ENCODE measurements around the gene DMPK. TPM values are rescaled to one million over a fixed set of nuclear protein-coding genes. Genes with fewer than 3 reads are reported as not detected.

The DMPK gene
- total and polyA plus RNA-seq, 12 donors: 220 to 439 (median 304) TPM

GRCh38 chr19:45817725-45818301 lies 35.5 kb upstream of the DMPK start:
- H3K4me1 ChIP-seq: peaks cover 0 to 31% (median 22%) of the 10 kb centered on the region in 9 donors
- TF ChIP-seq, protein P1, sequence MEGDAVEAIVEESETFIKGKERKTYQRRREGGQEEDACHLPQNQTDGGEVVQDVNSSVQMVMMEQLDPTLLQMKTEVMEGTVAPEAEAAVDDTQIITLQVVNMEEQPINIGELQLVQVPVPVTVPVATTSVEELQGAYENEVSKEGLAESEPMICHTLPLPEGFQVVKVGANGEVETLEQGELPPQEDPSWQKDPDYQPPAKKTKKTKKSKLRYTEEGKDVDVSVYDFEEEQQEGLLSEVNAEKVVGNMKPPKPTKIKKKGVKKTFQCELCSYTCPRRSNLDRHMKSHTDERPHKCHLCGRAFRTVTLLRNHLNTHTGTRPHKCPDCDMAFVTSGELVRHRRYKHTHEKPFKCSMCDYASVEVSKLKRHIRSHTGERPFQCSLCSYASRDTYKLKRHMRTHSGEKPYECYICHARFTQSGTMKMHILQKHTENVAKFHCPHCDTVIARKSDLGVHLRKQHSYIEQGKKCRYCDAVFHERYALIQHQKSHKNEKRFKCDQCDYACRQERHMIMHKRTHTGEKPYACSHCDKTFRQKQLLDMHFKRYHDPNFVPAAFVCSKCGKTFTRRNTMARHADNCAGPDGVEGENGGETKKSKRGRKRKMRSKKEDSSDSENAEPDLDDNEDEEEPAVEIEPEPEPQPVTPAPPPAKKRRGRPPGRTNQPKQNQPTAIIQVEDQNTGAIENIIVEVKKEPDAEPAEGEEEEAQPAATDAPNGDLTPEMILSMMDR (IDR thresholded peaks at IDR 0.05): no peak
- DNase-seq (no peak), ATAC-seq (peak in 4 of 8 donors; percentile 2 to 12 (median 3))
- intact Hi-C loops (cut with DNase I): loop anchor here in 4 of 10 donors (5.0 to 10.0 kb wide), 4 partner anchors 59 to 199 kb away; partner anchors contain the start of gene IRF2BP1 (in 1 of the 4)
- no peaks in the 10 kb centered on the region for H3K9me3 ChIP-seq
- 78 to 81% methylated on average over 19 of the region's 19 CpGs for WGBS, 2 donors
- H3K27ac ChIP-seq: no peak overlapping the region
- H3K36me3 ChIP-seq: peaks cover 0 to 35% (median 6%) of the 10 kb centered on the region in 9 donors
- H3K27me3 ChIP-seq: peaks cover 0 to 36% (median 0%) of the 10 kb centered on the region in 7 donors
- H3K4me3 ChIP-seq: no peak overlapping the region

DNA sequence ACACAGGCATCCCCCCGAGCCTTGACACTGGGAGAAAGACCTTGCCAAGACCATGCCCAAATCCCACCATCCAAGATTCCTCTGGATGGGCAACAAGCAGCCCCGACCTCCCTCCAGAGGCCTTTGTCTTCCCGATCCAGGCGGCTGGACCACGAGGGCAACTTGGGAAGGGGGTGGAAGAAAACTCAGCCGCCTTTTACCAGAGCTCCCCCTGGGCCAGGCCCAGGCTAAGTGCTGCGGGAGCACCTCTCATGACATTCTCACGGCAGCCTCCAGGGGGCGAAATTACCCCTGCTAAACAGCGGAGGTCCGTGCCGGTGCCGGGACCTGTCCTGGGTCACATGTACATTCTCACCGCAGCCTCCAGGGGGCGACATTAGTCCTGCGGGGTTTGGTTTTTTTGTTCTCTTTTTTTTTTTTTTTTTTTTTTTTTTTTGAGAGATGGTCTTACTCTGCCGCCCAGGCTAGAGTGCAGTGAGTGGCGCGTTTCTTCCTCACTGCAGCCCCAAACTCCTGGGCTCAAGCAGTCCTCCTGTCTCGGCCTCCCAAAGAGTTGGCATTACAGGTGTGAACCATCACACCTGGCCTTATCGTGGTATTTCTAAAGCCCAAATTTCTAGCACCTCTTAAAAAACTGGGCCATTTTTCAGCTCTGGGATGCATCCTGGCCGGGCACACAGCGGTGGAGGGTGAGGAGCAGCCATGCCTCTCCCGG lies 34.9 kb upstream of the DMPK start:
- Histone ChIP-seq H3K4me3 (no peak overlapping the region), H3K27ac (peak overlapping the region in 2 of 10 donors; percentile 32 to 44), H3K36me3 (peaks cover 0 to 28% (median 0%) of the 10 kb centered on the region in 9 donors), H3K4me1 (peaks cover 0 to 31% (median 22%) of the 10 kb centered on the region in 9 donors), H3K9me3 (no peaks in the 10 kb centered on the region), H3K27me3 (peaks cover 0 to 36% (median 0%) of the 10 kb centered on the region in 7 donors)
- TF ChIP-seq, protein P1 (IDR thresholded peaks at IDR 0.05): peak; percentile 94 to 99 (median 98)
- intact Hi-C loops (cut with DNase I): loop anchor here in 4 of 10 donors (5.0 to 10.0 kb wide), 4 partner anchors 60 to 200 kb away; partner anchors contain the start of gene IRF2BP1 (in 1 of the 4)
- ATAC-seq (peak; percentile 79 to 94 (median 90)), DNase-seq (peak; percentile 94)
- 24% methylated on average over 24 of the region's 24 CpGs for WGBS, 2 donors

DNA sequence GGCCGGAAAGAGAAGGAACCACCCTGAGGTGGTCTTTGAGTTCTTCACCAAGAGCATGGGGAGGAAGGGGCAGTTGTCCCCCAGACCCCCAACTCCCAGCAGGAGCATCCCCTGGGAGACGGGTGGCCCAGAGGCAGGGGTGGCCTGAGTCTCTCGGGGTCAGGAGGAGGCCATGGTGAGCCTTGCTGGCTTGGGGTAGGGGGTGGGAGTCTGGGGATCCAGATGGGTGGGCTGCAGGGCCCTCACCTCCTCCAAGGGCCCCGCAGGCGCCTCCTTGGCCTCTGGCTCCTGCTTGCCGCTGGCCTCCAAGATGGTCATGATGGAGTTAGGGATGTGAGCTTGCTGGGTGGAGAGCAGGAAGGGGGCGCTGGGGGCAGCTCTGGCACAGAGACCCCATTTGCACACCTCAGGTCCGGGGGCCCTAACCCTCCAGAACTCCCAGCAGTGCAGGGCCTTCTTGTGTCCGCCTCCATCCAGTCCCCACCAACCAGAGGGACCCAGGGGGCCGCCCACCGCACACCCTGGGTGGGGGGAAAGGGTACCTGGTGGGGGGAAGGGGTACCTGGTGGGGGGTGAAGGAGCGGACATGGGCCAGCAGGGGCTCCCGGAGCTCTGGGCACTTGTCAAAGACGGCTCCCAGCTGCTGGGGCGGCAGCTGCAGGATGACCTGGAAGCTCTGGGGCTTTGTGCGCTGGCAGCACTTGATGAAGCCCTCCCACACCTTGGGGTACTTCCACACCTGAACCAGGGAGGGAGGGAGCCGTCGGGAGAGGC lies 34.1 kb upstream of the DMPK start:
- ATAC-seq (peak in 7 of 8 donors; percentile 5 to 36 (median 8)), DNase-seq (no peak)
- WGBS, 2 donors: 67 to 70% methylated on average over 16 to 18 of the region's 18 CpGs
- TF ChIP-seq, protein P1 (IDR thresholded peaks at IDR 0.05): no peak
- Histone ChIP-seq H3K4me3 (peak overlapping the region in 8 of 10 donors; percentile 39 to 58 (median 54)), H3K36me3 (peaks cover 0 to 22% (median 0%) of the 10 kb centered on the region in 9 donors), H3K9me3 (no peaks in the 10 kb centered on the region), H3K27me3 (peaks cover 0 to 36% (median 0%) of the 10 kb centered on the region in 7 donors), H3K4me1 (peaks cover 0 to 31% (median 22%) of the 10 kb centered on the region in 9 donors), H3K27ac (peak overlapping the region in 4 of 10 donors; percentile 32 to 68 (median 45))
- intact Hi-C loops (cut with DNase I): loop anchor here in 4 of 10 donors (5.0 to 10.0 kb wide), 4 partner anchors 61 to 201 kb away; partner anchors contain the start of gene IRF2BP1 (in 1 of the 4)
